ENCODE measurements around the gene KRAS.

KRAS gene

GRCh38 chr12:25276199-25276937, 25.6 kb upstream of the KRAS start:
- DNase-seq (ENCODE audit: low read depth, low spot score): no peak
- no peaks in the 10 kb centered on the region for H3K27me3 ChIP-seq (ENCODE audit: control insufficient read depth, insufficient read depth, low read length)
- H3K36me3 ChIP-seq (ENCODE audit: control insufficient read depth, insufficient read depth, low read length): no peaks in the 10 kb centered on the region
- H3K4me3 ChIP-seq (ENCODE audit: low read length): no peak overlapping the region
- no peaks in the 10 kb centered on the region for H3K4me1 ChIP-seq (ENCODE audit: control insufficient read depth, insufficient read depth, low read length)
- H3K27ac ChIP-seq (ENCODE audit: low read length): no peak overlapping the region
- no peaks in the 10 kb centered on the region for H3K9me3 ChIP-seq (ENCODE audit: control insufficient read depth, insufficient read depth, low read length)
- no CpG with 5 or more reads among the region's 4 CpGs for WGBS (ENCODE audit: insufficient coverage, insufficient read length)

GRCh38 chr12:25271486-25272098, 20.9 kb upstream of the KRAS start:
- Histone ChIP-seq H3K27me3 (ENCODE audit: control insufficient read depth, insufficient read depth, low read length) (no peaks in the 10 kb centered on the region), H3K4me1 (ENCODE audit: control insufficient read depth, insufficient read depth, low read length) (no peaks in the 10 kb centered on the region), H3K9me3 (ENCODE audit: control insufficient read depth, insufficient read depth, low read length) (no peaks in the 10 kb centered on the region), H3K27ac (ENCODE audit: low read length) (no peak overlapping the region), H3K4me3 (ENCODE audit: low read length) (no peak overlapping the region), H3K36me3 (ENCODE audit: control insufficient read depth, insufficient read depth, low read length) (no peaks in the 10 kb centered on the region)
- no peak for DNase-seq (ENCODE audit: low read depth, low spot score)
- no CpG with 5 or more reads among the region's 4 CpGs for WGBS (ENCODE audit: insufficient coverage, insufficient read length)

GRCh38 chr12:25269701-25270100, 19.0 kb upstream of the KRAS start:
- Histone ChIP-seq H3K27me3 (ENCODE audit: control insufficient read depth, insufficient read depth, low read length) (no peaks in the 10 kb centered on the region), H3K27ac (ENCODE audit: low read length) (no peak overlapping the region), H3K4me3 (ENCODE audit: low read length) (no peak overlapping the region), H3K4me1 (ENCODE audit: control insufficient read depth, insufficient read depth, low read length) (peaks cover 1% of the 10 kb centered on the region), H3K36me3 (ENCODE audit: control insufficient read depth, insufficient read depth, low read length) (no peaks in the 10 kb centered on the region), H3K9me3 (ENCODE audit: control insufficient read depth, insufficient read depth, low read length) (no peaks in the 10 kb centered on the region)
- DNase-seq (ENCODE audit: low read depth, low spot score): no peak
- WGBS (ENCODE audit: insufficient coverage, insufficient read length): no CpG with 5 or more reads among the region's 2 CpGs

GRCh38 chr12:25266497-25266896, 15.8 kb upstream of the KRAS start:
- Histone ChIP-seq H3K4me1 (ENCODE audit: control insufficient read depth, insufficient read depth, low read length) (peaks cover 5% of the 10 kb centered on the region), H3K36me3 (ENCODE audit: control insufficient read depth, insufficient read depth, low read length) (no peaks in the 10 kb centered on the region), H3K27me3 (ENCODE audit: control insufficient read depth, insufficient read depth, low read length) (no peaks in the 10 kb centered on the region), H3K27ac (ENCODE audit: low read length) (no peak overlapping the region), H3K4me3 (ENCODE audit: low read length) (no peak overlapping the region), H3K9me3 (ENCODE audit: control insufficient read depth, insufficient read depth, low read length) (no peaks in the 10 kb centered on the region)
- DNase-seq (ENCODE audit: low read depth, low spot score): no peak

- Histone ChIP-seq H3K4me3 (ENCODE audit: low read length) (no peak overlapping the region), H3K27ac (ENCODE audit: low read length) (no peak overlapping the region), H3K4me1 (ENCODE audit: control insufficient read depth, insufficient read depth, low read length) (peaks cover 5% of the 10 kb centered on the region), H3K36me3 (ENCODE audit: control insufficient read depth, insufficient read depth, low read length) (no peaks in the 10 kb centered on the region), H3K27me3 (ENCODE audit: control insufficient read depth, insufficient read depth, low read length) (no peaks in the 10 kb centered on the region), H3K9me3 (ENCODE audit: control insufficient read depth, insufficient read depth, low read length) (no peaks in the 10 kb centered on the region)
- no peak for DNase-seq (ENCODE audit: low read depth, low spot score)
- no CpG with 5 or more reads among the region's 1 CpG for WGBS (ENCODE audit: insufficient coverage, insufficient read length)
Observed at GRCh38 chr12:25264862-25265261, 14.1 kb upstream of the KRAS start.

- Histone ChIP-seq H3K27ac (ENCODE audit: low read length) (no peak overlapping the region), H3K36me3 (ENCODE audit: control insufficient read depth, insufficient read depth, low read length) (no peaks in the 10 kb centered on the region), H3K4me1 (ENCODE audit: control insufficient read depth, insufficient read depth, low read length) (peaks cover 5% of the 10 kb centered on the region), H3K4me3 (ENCODE audit: low read length) (no peak overlapping the region), H3K27me3 (ENCODE audit: control insufficient read depth, insufficient read depth, low read length) (no peaks in the 10 kb centered on the region), H3K9me3 (ENCODE audit: control insufficient read depth, insufficient read depth, low read length) (no peaks in the 10 kb centered on the region)
- no peak for DNase-seq (ENCODE audit: low read depth, low spot score)
- WGBS (ENCODE audit: insufficient coverage, insufficient read length): no CpG with 5 or more reads among the region's 1 CpG
Observed at GRCh38 chr12:25264114-25264513, 13.4 kb upstream of the KRAS start.

- H3K27me3 ChIP-seq (ENCODE audit: control insufficient read depth, insufficient read depth, low read length): no peaks in the 10 kb centered on the region
- WGBS (ENCODE audit: insufficient coverage, insufficient read length): no CpG with 5 or more reads among the region's 4 CpGs
- H3K4me1 ChIP-seq (ENCODE audit: control insufficient read depth, insufficient read depth, low read length): peaks cover 5% of the 10 kb centered on the region
- no peaks in the 10 kb centered on the region for H3K9me3 ChIP-seq (ENCODE audit: control insufficient read depth, insufficient read depth, low read length)
- DNase-seq (ENCODE audit: low read depth, low spot score): no peak
- no peaks in the 10 kb centered on the region for H3K36me3 ChIP-seq (ENCODE audit: control insufficient read depth, insufficient read depth, low read length)
- H3K27ac ChIP-seq (ENCODE audit: low read length): no peak overlapping the region
- H3K4me3 ChIP-seq (ENCODE audit: low read length): no peak overlapping the region
Observed at GRCh38 chr12:25263594-25263993, 12.9 kb upstream of the KRAS start.

- no CpG with 5 or more reads among the region's 1 CpG for WGBS (ENCODE audit: insufficient coverage, insufficient read length)
- no peaks in the 10 kb centered on the region for H3K27me3 ChIP-seq (ENCODE audit: control insufficient read depth, insufficient read depth, low read length)
- no peak for DNase-seq (ENCODE audit: low read depth, low spot score)
- no peaks in the 10 kb centered on the region for H3K9me3 ChIP-seq (ENCODE audit: control insufficient read depth, insufficient read depth, low read length)
- no peak overlapping the region for H3K4me3 ChIP-seq (ENCODE audit: low read length)
- H3K36me3 ChIP-seq (ENCODE audit: control insufficient read depth, insufficient read depth, low read length): no peaks in the 10 kb centered on the region
- H3K27ac ChIP-seq (ENCODE audit: low read length): no peak overlapping the region
- H3K4me1 ChIP-seq (ENCODE audit: control insufficient read depth, insufficient read depth, low read length): peaks cover 5% of the 10 kb centered on the region
Observed at GRCh38 chr12:25262389-25263074, 11.8 kb upstream of the KRAS start.

- Histone ChIP-seq H3K4me1 (ENCODE audit: control insufficient read depth, insufficient read depth, low read length) (no peaks in the 10 kb centered on the region), H3K27me3 (ENCODE audit: control insufficient read depth, insufficient read depth, low read length) (no peaks in the 10 kb centered on the region), H3K9me3 (ENCODE audit: control insufficient read depth, insufficient read depth, low read length) (no peaks in the 10 kb centered on the region), H3K27ac (ENCODE audit: low read length) (no peak overlapping the region), H3K36me3 (ENCODE audit: control insufficient read depth, insufficient read depth, low read length) (no peaks in the 10 kb centered on the region), H3K4me3 (ENCODE audit: low read length) (no peak overlapping the region)
- no peak for DNase-seq (ENCODE audit: low read depth, low spot score)
- WGBS (ENCODE audit: insufficient coverage, insufficient read length): no CpG with 5 or more reads among the region's 5 CpGs
Observed at GRCh38 chr12:25257590-25258324, 7.0 kb upstream of the KRAS start.

- no peak overlapping the region for H3K4me3 ChIP-seq (ENCODE audit: low read length)
- no peak overlapping the region for H3K27ac ChIP-seq (ENCODE audit: low read length)
- no peaks in the 10 kb centered on the region for H3K9me3 ChIP-seq (ENCODE audit: control insufficient read depth, insufficient read depth, low read length)
- DNase-seq (ENCODE audit: low read depth, low spot score): no peak
- H3K27me3 ChIP-seq (ENCODE audit: control insufficient read depth, insufficient read depth, low read length): no peaks in the 10 kb centered on the region
- no peaks in the 10 kb centered on the region for H3K4me1 ChIP-seq (ENCODE audit: control insufficient read depth, insufficient read depth, low read length)
- no peaks in the 10 kb centered on the region for H3K36me3 ChIP-seq (ENCODE audit: control insufficient read depth, insufficient read depth, low read length)
- no CpG with 5 or more reads among the region's 3 CpGs for WGBS (ENCODE audit: insufficient coverage, insufficient read length)
Observed at GRCh38 chr12:25256826-25257225, 6.1 kb upstream of the KRAS start.

Data from iPS DF 6.9 (cell line).